VCaP (cell line): ENCODE measurements around the gene ARFIP1.
A peak's percentile ranks its signal among the peaks of the same experiment; 100 is the strongest.

Experiments used
- H3K27ac ChIP-seq: fragments of 450-650 bp; 2 replicates; pipeline ENCODE4 v1.5.1; 2017
- CTCF ChIP-seq: fragments of 450-650 bp; conservative IDR thresholded peaks from 2 replicates; pipeline ENCODE4 v1.5.1; 2017; ENCODE audit warnings: mild to moderate bottlenecking, moderate library complexity

The ARFIP1 gene

DNA sequence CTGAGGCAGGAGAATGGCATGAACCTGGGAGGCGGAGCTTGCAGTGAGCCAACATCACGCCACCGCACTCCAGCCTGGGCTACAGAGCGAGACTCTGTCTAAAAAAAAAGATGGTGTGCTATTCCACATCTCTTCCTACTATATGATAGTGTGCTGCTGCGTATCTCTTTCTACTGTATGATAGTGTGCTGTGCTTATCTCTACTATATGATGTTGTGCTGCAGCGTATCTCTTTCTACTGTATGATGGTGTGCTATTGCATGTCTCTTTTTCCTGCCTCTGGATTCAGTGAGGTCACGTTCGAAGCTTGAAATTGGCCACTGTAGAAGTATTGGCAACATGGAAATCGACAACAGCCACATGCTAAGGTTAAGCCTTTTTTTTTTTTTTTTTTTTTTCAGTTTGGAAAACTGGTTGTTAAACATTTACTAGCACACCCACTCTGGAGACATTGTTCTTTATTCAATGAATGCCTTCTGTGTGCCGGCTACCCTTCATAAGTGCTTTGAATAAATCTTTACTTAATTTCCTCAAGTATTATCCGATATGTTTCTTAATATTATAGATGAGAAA is 31.0 kb downstream of the ARFIP1 start:
- H3K27ac ChIP-seq, result no peak overlapping the region
- no peak for TF ChIP-seq CTCF

DNA sequence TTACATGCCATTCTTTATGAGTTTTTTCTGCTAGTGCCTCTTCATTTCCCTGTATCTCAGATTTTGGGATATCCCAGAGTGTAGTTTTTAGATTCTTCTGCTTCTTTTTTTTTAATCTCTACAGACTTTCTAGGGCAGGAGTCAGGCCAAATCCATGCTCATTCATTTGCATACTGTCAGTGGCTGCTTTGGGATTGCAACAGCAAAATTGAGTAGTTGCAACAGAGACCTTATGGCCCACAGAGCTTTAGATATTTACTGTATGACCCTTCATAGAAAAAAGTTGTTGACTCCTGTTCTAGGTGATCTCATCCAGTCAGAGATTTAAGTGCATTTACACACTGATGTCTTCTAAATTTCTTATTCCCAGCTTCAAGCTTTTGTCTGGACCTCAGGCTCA is 35.3 kb downstream of the ARFIP1 start:
- H3K27ac ChIP-seq, result no peak overlapping the region
- no peak for TF ChIP-seq CTCF

GRCh38 chr4:152817331-152817730 is 37.6 kb downstream of the ARFIP1 start:
- no peak overlapping the region for H3K27ac ChIP-seq
- TF ChIP-seq CTCF, result no peak

GRCh38 chr4:152819026-152819645 is 39.4 kb downstream of the ARFIP1 start:
- H3K27ac ChIP-seq, result no peak overlapping the region
- TF ChIP-seq CTCF, result no peak

GRCh38 chr4:152820073-152820472 is 40.3 kb downstream of the ARFIP1 start:
- peak overlapping the region; percentile 65 for H3K27ac ChIP-seq
- TF ChIP-seq CTCF, result no peak

DNA sequence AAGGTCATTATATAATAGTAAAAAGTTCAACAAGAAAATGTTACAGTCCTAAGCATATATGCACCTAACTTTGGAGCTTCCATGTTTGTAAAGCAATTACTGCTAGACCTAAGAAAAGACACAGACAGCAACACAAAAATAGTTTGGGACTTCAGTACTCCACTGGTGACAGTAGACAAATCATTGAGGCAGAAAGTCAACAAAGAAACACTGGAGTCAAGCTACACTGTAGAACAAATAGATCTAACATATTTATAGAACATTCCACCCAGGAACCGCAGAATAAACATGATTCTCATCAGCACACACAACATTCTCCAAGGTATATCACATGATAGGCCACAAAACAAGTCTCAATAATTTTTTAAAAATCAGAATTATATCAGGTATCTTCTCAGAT is 42.6 kb downstream of the ARFIP1 start:
- no peak for TF ChIP-seq CTCF
- peak overlapping the region; percentile 65 for H3K27ac ChIP-seq

DNA sequence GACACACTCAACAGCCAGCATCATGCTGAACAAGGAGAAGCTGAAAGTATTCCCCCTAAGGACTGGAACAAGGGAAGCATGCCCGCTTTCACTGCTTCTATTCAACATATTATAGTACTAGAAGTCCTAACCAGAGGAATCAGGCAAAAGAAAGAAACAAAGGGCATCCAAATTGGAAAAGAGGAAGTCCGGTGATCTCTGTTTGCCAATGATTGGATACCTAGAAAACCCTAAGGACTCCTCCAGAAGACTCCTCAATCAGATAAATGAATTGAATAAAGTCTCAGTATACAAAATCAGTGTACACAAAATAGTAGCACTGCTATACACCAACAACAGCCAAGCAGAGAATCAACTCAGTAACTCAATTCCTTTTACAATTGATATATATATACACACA is 44.8 kb downstream of the ARFIP1 start:
- no peak overlapping the region for H3K27ac ChIP-seq
- TF ChIP-seq CTCF, result no peak
